Measurements from ENCODE around the gene UNCX. TPM values are rescaled to one million over a fixed set of nuclear protein-coding genes. Genes with fewer than 3 reads are reported as not detected.
A peak's percentile ranks its signal among the peaks of the same experiment; 100 is the strongest.

Gene UNCX
- total RNA-seq, 1 donor from 2014 or later: not detected

DNA sequence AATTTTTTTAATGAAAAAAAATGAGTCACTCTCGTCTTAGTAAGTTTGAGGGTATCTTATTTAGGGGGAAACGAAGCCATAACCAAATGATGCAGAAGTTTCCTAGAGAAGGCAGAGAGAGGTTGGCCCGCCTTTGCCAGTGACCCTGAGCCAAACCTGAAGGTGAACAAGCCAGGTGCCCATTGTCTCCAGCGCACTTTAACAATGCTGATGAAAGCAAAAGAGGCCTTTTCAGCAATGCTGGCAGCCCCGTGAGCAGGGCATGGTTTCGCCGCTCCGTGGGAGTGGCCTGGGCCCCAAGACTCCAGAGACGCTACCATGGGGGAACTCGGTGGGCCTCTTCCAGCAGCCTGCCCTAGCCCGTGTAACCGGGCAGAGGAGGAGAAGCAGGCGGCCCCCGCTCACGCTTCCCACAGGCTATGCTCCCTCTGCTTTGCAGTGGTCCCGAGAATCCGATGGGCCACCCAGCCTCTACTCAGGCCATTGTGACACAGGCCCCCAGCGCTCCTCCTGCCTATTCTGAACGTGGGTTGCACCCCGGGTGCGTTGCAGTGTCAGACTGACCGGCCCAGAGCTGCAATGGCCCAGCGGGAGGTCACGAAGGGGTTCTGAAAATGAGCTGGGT, 14.0 kb upstream of the UNCX start:
- no peak for DNase-seq (ENCODE audit: low read depth in 2 of 2)

DNA sequence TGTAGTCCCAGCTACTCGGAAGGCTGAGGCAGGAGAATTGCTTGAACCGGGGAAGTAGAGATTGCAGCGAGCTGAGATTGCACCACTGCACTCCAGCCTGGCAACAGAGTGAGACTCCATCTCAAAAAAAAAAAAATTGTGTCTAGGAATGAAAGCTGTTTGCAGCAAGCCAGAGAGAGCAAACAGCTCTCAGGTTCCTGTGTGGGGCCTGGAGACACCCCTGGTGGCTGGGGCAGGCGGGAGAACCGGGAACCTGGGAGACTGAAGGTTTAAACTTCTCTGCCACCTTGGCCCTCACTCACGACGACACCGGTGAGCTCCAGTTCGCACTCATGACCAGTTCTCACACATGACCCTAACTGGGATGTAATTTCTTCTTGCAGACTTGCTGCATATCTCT, 13.2 kb upstream of the UNCX start:
- DNase-seq (ENCODE audit: low read depth in 2 of 2): no peak

DNA sequence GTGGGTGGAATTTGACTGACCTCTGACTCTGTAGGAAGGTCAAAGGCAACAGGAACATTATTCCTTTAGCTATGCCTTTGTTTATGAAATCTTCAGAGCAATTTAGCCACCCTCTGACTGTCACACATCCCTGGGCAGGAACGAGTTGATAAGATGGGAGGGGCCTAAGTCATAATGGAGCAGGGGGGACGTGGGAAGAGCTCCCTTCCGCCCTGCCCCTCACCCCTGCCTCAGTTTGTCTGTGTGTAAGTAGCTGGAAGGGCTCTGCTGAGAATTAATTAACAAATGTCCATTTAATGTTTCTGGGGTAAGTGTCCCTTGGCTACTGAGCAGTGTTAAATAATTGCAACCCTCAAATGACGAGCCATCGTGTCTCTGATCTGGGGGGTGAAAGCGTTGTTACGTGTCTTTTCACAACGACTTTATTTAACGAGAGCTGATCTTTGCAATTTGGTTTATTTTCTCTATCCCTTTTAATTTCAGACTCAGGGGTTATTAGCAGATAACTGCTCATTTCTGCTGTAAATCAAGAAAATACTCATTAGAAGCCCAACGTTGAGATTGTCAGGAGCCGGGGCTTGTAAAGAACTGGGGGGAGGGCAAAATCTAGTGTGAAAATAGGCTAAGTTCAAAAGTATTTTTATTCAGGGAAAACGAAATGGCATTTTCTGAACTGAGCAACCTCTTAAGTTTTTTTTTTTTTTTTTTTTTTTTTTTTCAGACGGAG, 12.5 kb upstream of the UNCX start:
- no peak for DNase-seq (ENCODE audit: low read depth in 2 of 2)

DNA sequence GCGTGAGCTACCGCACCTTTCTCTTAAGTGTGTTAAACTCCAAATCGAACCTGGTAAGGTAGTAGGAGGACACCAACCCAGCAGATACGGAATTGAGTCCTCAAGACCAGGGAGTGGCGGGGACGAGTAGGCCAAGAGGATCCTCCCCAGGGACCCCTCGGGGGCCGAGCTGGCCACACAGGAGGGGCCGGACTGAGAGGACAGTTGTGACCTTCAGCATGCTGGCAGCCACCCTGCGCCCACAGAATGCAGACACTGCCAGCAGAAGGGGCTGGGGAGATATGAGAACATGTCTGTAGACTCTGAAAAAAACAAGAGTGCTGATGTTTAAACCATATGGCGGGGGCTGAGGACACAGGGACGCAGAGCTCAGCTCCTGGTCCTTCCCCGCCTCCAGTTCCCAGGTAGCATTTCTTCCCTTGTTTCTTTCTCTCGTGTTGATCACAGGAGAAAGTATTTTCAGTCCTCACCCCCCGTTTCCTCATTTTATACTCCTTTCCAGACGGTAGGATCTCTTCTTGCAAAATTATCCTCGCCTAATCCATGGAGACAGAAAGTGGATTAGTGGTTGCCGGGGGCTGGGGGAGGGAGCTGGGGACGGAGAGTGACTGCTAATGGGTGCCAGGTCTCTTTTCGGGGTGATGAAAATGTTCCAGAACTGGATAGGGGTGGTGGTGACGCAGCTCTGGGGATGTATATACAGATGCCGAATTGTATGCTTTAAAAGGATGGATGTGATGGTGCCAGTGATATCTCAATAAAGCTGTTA, 11.5 kb upstream of the UNCX start:
- DNase-seq (ENCODE audit: low read depth in 2 of 2): no peak

DNA sequence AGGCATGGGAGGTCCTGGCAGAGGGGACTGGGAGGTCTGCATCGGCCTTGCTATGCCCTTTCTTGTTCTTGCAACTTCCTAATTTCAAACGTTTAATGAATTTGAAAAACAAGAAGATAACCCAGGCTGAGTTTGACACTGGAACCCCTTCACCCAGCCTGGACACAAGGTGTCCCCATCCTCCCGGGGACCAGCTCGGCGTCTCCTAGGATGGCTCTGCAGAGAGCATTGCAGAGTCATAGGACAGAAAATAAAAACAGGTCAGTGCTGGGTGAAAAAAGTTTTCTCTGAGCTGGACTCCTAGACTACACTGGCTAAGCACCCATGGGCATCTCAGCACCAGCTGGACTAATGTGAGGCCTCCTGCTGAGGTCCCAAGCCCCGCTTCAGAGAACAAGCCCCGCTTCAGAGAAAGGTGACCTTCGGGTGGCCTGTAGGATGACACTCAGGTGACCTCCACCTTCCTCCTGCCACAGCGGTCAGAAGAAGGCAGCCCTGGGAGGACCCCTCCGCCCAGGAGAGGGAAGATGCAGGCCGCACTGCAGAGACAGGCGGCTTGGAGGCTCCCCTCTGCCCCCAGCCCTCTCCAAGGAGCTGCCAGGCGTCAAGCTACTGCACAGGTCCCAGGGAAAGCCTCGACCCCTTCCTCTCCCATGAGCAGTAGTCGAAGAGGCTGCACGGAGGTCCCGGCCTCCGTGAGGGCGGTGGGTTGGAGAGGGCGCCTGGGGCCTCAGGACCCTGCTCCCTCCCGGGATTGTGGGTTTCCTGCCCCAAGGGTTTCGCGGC, 9.3 kb upstream of the UNCX start:
- DNase-seq (ENCODE audit: low read depth in 2 of 2): no peak

DNA sequence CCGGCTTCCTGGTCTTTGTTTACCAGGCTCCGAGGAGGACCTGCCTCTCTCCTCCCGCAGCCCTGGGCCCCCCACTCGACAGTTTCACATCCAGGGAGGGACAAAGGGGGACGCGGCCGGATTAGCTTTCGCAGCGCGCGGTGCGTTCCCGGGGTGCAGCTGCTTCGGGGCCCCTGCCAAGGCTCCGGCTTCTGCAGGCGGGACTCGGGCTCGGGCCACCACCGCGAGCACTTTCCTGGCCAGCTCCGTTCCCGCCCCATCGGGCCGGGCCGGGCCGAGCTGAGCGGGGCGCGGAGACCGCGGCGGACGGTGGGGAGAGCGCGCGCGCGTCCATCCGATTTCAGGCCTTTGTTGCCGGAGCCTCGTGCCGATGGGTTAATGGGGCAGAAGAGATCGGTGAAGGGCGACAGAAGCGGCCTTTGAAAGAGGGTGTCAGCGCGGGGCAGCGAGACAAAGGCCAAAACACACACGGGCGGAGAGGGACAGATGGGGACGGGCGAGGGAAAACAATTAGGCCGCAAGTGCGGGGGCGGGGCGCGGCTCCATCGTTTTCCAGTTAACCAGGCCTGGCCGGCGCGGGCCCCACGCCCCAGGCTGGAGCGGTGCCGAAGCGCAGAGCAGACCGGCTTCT, 8.5 kb upstream of the UNCX start:
- no peak for DNase-seq (ENCODE audit: low read depth in 2 of 2)

DNA sequence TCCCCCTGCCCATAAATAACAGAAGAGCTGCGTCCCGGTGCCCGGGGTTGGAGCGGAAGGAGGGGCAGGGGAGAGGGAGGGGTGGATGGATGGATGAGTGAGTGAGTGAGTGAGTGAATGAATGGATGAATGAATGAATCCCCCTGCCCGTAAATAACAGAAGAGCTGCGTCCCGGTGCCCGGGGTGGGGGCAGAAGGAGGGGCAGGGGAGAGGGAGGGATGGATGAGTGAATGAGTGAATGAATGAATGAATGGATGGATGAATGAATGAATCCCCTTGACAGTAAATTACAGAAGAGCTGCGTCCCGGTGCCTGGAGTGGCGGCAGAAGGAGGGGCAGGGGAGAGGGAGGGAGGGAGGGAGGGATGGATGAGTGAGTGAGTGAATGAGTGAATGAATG, 7.6 kb upstream of the UNCX start:
- no peak for DNase-seq (ENCODE audit: low read depth in 2 of 2)

DNA sequence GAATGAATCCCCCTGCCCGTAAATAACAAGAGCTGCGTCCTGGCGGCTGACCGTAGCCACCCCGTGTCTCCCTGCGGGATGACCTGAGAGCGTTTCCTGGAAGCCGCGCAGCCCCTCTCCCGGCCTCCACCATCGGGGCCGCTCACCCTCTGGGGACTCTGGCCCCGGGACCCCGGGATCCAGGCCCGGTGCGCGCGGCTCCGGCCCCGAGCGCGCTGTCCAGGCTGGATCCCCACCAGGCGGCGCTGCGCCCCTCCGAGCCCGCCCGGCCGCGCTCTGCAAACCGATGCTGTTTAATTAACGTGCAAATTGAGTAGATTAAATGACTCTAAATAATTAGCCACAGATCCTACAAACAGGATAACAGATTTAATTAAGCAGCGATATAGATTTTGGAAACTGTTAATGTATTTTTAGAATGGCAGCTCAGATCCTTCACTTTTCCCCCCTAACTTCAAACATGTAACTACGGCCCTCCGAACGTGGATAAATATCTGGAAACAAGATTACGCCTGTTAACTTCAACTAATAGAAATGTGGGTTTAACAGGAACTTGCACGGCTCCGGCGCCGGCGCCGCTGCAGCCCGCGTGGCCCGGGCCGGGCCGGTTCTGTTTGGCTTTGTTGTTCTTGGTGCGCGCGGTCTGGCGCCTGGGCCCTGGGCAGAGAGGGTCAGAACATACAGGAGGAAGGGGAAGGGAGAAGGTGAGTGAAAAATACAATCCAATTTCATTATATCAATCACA, 7.1 kb upstream of the UNCX start:
- DNase-seq (ENCODE audit: low read depth in 2 of 2): peak in 1 of 2 donors; percentile 33

DNA sequence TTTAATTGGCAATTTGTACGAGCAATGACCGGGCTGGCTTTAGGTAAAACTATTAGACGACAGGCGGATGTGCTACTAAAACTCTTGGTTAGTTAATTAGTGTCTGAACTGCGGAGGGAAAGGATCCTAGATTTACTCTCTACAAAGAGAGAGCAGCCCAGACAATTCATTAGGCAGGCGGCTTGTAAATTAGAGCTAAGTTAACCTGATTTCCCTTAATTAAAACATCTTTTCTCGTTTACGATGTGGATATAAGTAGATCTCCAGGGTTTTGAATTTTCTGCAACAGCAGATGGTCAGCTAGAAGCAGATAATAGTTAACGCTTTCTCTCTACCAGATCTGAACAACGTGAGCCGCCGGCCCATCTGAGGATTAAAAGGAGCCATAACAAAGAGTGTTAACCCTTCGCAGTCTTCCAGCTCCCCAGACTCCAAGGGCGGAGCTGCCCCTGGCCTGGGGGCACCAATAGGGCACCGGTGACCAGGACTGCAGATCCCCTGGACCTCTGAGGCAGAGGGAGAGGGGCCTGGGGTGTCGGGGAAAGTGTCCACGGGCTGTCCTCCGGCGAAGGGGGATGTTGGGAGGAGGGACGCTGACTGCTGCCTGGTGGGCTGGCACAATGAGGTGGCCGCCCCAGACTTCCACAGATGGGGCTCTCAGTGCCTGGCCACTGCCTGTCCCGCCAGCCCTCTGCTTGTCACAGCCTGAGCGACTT, 6.3 kb upstream of the UNCX start:
- no peak for DNase-seq (ENCODE audit: low read depth in 2 of 2)

DNA sequence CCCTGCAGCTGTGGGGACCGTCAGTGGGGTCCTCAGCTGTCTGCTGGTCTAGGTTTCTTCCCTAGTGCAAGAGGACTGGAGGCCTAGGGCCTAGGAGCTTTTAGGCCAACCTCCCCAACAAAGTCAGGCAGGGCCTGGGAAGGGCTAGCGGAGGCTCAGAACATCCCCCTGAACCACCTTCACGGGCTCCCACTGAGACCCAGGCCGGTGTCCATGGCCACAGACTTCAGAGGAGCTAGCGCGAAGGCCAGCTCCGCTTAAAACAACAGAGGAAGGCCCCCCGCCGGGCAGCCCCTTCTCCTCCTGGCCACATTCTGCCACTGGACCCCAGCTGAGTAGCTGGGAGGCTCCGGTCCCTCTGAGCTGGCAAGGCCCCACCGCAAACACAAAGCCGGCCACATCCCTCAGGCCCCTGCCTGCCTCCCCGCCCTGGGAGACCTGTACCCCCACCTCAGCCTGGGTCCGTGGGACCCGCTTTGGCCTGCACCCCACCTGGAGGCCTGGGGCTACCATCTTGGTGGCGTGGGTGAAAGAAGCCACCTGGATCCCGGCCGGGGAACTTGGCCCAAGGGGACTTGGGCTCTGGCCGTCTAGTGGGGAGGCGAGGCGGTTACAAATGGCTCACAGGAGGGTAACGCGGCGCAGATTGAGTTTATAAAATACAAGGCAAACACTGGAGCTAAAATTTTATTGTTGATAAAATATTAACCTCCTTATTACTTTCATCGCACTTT, 5.4 kb upstream of the UNCX start:
- DNase-seq (ENCODE audit: low read depth in 2 of 2): no peak

DNA sequence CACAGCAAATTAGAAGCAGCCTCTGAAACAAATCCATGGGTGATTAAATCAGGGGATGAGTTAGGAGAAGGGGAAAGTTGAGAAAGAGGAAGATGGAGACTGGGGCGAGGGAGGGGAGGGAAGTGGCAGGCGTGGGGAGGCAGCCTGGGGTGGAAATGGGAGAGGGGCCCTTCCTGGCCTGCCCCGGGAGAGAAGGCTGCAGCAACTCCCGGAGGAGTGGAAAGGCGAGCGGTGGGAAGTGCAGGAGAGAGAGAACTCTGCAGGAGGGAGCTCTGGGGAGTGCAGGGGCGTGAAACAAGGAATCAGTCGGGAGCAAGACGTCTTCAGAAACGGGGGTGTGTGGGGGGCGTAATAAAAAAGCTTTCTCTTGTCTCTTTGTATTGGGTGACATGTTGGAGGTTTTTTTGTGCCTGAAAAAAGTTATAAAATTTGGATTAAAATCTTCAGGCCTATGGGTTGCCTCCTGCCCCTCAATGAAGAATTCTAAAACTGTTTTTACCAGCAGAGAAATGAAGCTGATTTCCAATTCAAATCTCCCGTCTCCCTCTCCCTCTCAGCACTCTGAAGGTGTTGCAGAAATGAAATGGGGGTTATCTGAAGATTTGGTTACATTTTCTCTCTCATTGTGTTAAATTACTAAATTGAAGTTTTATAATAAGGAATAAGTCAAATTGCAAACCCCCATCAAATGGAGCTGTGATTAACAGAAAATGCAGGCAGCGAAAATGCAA, 4.7 kb upstream of the UNCX start:
- no peak for DNase-seq (ENCODE audit: low read depth in 2 of 2)

DNA sequence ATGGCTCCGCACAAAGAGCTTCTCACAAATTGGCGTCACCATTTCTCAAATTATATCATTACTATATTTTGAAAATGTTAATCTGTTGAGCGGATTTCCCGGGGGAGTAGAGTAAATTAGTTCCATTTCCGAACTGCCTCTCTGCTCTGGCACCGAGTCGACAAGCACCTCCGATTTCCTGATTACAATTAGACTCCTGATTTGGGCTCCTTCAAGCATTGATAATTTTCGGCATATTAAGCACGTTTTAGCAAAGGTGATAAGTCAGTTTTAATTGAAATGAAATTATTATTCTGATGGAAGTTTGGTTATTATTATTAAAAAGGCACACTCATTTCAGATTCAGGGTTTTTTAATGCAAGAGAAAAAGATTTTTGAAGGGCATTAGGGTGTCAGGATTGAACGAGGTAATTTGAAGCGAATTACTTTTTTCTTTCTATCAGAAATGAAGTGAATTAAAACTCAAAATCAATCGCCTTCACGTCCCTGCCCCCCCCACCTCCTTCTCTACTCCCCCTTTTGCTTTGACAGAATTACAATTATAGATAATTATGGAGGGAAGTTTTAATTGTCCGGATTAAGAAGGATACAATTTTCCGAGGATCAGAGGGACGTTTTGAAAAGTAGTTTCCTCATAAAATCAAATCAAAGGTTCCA, 4.0 kb upstream of the UNCX start:
- no peak for DNase-seq (ENCODE audit: low read depth in 2 of 2)

DNA sequence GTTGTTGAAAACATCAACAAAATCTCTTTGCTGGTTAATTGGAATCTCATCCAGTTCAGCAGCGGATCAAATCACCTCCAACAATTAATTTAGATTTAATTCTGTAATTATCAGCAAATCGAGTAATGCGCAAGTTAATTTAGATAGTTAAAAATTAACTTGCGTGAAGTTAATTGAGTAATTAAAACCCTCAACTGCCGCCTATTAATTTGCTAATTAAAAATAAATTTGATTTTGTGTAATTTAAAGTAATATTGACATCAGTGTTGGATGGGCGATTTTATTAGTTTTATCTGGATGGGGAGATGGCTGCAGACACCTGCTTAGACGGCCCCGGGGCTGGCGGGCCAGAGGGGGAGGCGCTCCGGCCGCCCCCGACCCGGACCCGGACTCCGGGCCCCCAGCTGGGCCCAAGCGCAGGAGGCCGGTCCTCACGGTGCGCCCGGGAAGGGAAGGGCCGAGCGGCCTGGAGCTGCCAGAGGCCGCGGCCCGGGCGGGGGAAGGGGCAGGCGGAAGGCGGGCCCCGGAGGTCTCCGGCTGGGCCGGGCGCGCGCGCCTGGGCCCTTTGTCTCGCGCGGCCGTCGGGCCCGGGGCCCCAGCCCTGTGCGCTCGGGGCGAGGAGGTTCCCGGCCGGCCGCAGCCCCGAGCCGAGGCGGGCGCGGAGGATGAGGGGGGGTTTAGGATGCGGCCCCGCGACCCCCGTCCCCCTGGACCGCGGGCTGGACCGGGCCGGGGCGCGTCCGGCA, 3.3 kb upstream of the UNCX start:
- no peak for DNase-seq (ENCODE audit: low read depth in 2 of 2)

DNA sequence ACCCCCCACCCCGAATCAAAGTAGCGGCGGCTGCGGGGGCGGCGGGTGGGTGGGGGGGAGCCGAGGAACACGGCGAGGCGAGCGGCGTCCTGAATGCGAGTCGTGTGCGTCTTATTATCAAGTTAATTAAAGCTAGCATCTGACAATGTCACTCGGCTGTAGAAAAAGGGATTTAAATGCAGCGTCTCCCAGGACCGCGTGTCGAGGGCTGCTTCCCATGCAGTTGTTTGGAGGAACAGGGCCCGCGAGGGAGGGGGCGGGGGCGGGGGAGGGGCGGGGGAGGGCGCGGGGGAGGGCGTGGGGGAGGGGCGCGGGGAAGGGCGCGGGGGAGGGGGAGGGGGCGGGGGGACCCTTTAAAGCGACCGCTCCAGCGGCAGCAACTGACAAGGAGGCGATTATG, 2.7 kb upstream of the UNCX start:
- DNase-seq (ENCODE audit: low read depth in 2 of 2): no peak

DNA sequence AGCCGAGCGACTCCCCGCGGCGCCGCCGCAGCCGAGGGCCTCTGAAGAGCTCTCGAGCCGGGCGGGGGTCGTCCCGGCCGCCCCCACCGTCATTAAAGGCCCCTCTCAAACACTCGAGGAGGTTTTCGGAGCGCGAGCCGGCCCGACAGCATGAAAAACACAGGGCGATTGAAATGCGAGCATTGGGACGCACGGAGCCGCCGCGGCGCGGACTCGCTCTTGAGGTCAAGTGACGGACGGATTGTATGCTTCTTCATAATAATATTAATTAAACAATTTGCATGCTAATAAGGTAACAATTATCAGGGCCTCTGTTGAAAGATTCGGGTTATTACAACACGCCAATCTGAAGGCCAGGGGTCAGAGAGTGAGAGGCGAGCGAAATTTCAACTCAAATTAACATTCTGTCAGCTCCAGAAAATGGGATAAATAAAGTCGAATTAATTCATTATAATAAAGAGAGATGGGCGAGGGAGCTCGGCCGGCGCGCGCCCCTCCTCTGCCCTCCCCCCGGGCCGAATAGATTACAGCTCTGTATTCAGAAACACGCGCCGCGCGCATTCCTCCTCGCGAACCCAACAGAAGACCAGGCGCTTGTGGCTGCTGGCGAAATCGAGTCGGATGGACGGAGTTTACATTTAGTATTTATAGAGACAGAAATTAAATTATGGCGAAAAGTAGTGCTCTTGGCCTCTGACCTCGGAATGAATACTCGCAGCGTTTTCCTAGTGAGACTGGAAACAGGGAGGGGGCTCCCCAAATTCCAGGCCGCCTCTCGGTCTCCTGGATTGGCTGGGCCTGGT, 2.1 kb upstream of the UNCX start:
- DNase-seq (ENCODE audit: low read depth in 2 of 2): no peak

DNA sequence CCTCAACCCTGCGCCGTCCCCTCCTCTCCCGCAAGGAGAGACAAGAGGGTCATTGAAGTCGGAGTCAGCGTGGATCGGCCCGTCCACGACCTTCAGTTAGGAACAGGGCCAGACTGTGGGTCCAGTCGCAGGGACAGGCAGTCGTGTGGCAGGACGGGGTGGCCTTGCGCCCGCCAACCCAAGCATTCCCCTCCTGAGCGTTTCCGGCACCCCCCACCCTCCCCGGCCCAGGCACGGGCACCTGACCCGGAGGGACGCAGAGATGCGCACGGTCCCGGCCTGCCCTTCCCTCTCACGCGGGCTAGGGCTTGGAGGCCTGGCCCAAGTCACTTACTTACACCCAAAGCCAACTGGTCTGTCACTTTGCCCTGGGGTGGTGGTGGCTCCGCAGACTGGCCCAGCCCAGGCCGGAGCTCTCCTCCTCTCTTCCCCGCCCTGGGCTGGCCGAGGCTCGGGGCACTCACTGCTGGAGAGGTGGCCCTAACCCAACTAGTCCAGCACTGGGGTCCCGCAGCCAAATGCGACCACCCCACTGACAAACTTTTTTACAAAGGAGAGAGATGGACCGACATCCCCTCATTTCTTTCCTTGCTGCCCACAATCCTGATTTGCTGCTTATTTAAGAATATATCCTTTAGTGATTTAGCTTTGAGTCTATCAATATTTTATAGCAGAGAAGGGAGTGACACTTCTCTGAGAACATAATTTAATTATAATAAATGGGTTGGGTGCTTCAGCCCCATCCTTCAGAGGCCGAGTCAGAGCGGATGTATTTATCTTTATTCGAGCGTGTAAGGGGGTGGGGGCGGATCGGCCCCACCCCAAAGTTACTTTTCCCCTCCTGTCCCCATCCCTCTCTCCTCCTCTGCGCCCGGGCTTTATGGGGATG, 1.2 kb upstream of the UNCX start:
- DNase-seq (ENCODE audit: low read depth in 2 of 2): no peak
